ACC112 (cell line): ENCODE data around the gene TEX19.

Experiments used
- H2AFZ ChIP-seq: fragments of 200-600 bp; sonication (generic); one replicate; pipeline ENCODE4 v1.6.0; 2017; ENCODE audit warnings: antibody characterized with exemption, low read length; ENCODE audit not compliant: unreplicated experiment
- H3K27ac ChIP-seq: fragments of 200-600 bp; sonication (generic); 2 replicates; pipeline ENCODE4 v1.5.1; 2014; ENCODE audit warnings: low read depth, mild to moderate bottlenecking, antibody characterized with exemption, low read length, moderate library complexity
- H3K27me3 ChIP-seq: fragments of 200-600 bp; sonication (generic); 2 replicates; pipeline ENCODE4 v1.6.1; 2014; ENCODE audit warnings: mild to moderate bottlenecking, antibody characterized with exemption, low read length, moderate library complexity, mixed read lengths; ENCODE audit not compliant: insufficient read depth
- H3K36me3 ChIP-seq: fragments of 200-600 bp; sonication (generic); 2 replicates; pipeline ENCODE4 v1.6.1; 2016; ENCODE audit warnings: mild to moderate bottlenecking, antibody characterized with exemption, low read length, moderate library complexity, mixed read lengths; ENCODE audit not compliant: insufficient read depth
- H3K4me1 ChIP-seq: fragments of 200-600 bp; sonication (generic); one replicate; pipeline ENCODE4 v1.6.1; 2016; ENCODE audit warnings: low read length, mixed read lengths; ENCODE audit not compliant: insufficient read depth, unreplicated experiment, control insufficient read depth
- H3K4me3 ChIP-seq: fragments of 200-600 bp; sonication (generic); 2 replicates; pipeline ENCODE4 v1.5.1; 2014; ENCODE audit warnings: mild to moderate bottlenecking, low read depth, low read length
- H3K79me2 ChIP-seq: fragments of 200-600 bp; sonication (generic); one replicate; pipeline ENCODE4 v1.6.0; 2016; ENCODE audit warnings: low read length; ENCODE audit not compliant: control insufficient read depth, unreplicated experiment, insufficient read depth

The TEX19 gene, protein sequence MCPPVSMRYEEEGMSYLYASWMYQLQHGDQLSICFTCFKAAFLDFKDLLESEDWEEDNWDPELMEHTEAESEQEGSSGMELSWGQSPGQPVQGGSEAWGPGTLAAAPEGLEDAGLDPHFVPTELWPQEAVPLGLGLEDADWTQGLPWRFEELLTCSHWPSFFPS

DNA sequence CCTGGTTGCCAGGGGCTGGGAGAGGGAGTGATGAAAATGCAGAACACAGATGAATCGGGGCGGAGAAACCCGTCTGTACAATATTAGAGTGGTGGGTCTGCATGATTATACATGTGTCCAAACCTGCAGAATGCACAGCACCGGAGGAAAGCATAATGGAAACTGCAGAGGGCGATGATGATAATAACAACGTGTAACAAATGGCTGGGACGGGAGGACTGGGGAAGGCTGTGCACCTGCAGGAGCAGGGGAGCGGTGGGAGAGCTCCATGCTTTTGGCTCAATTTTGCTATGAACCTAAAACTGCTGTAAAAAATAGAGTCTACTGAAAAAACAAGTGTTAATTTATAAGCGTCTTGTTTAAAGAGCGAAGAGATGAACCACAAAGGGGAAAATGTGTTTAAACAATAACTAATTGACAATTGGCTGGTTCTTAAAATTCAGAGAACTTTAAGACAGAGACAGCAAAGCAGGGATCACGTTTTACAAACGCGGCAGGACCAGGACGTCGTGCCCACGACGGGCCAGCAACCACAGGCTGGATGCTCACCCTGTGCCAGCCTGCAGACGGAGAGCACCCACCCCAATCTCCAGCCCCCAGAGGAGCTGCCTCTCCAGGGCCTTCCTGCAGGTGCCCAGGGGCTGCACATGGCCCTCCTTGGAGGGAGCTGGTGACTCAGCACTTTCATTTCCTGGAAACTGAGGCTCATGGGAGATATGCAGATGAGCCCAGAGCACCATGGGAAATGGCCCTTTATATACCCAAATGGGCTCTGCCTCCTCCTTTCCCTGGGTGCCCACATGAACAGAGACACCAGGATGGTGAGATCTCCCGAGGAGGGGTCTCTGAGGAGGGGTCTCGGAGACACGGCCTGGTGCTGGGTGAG, at the start of gene TEX19:
Gene TEX19, plus strand, starts transcription at position 783 of the 886 bp plus-strand sequence. CDS start 2,904 bp downstream, outside the sequence.
- H2AFZ ChIP-seq = no peak within 1 kb of the TSS
- H3K4me3 ChIP-seq = no peak within 1 kb of the TSS
- no peak within 1 kb of the TSS for H3K27ac ChIP-seq
- H3K79me2 ChIP-seq = no peaks in the 10 kb centered on the region
- H3K27me3 ChIP-seq = no peaks in the 10 kb centered on the region
- peaks cover 15% of the 10 kb centered on the region for H3K4me1 ChIP-seq
- H3K36me3 ChIP-seq = no peaks in the 10 kb centered on the region

DNA sequence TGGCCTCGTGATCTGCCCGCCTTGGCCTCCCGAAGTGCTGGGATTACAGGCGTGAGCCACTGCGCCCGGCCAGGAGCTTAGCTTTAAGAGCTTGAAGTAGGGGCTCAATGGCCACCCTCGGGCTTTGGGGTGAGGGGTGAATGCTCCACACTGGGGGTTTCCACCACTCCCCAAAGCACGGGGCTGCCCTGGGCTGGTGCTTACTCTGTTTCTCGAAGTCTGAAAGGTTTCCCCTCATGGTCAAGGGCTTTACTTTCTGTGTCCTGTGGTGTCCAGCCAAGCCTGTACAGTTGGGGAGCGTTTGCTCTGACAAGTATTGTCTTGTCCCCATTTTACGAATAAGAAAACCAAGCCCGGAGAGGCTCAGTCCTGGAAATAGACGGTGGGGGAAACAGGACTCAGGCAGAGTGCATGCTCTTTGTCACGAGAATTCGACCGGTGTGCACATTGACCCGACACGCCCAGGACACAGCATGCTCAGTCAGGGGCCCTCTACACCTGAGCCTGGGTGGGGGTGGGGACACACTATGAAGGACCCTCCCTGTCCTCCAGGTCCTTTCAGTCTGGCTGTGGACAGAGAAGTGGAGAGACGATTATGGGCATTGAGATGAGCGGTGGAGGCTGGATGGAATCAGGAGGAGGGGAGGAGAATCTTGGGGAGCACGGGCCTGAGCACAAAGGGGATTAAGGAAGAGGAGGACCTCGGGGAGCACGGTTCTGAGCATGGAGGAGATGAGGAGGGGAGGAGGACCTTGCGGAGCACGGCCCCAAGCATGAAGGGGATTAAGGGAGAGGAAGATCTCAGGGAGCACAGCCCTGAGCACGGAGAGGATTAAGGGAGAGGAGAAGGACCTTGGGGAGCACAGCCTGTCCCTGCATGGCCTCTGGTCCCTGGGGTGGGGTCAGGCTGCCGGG, 49.1 kb upstream of the TEX19 start:
- no peak overlapping the region for H3K27ac ChIP-seq
- H3K4me3 ChIP-seq = no peak overlapping the region
- no peaks in the 10 kb centered on the region for H3K4me1 ChIP-seq
- H3K27me3 ChIP-seq = peaks cover 6% of the 10 kb centered on the region; the same call in 1 of the 2 replicates
- H3K79me2 ChIP-seq = no peaks in the 10 kb centered on the region
- no peak overlapping the region for H2AFZ ChIP-seq
- H3K36me3 ChIP-seq = no peaks in the 10 kb centered on the region

DNA sequence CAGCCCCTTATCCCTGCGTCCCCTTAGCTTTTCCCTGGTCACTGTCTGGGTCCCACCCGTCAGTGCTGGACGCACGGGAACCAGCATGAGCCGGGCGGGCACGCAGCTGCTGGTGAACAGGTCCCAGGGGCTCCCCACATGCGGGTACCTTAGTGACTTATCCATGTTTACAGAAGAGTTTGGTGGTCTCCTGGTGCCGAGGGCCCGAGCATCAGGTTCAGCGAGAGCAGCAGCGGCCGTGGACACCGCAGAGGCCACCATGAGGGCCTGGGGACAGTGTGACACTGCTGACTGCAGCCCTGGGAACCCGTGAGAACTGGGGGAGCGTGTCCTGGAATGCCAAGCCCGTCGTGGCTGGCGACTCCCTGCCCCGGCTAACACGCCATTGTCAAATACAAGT, 48.2 kb upstream of the TEX19 start:
- H3K4me3 ChIP-seq = no peak overlapping the region
- H3K27ac ChIP-seq = no peak overlapping the region
- H3K4me1 ChIP-seq = peaks cover 4% of the 10 kb centered on the region
- H2AFZ ChIP-seq = no peak overlapping the region
- H3K36me3 ChIP-seq = no peaks in the 10 kb centered on the region
- no peaks in the 10 kb centered on the region for H3K79me2 ChIP-seq
- H3K27me3 ChIP-seq = peaks cover 15% of the 10 kb centered on the region; the same call in 1 of the 2 replicates

DNA sequence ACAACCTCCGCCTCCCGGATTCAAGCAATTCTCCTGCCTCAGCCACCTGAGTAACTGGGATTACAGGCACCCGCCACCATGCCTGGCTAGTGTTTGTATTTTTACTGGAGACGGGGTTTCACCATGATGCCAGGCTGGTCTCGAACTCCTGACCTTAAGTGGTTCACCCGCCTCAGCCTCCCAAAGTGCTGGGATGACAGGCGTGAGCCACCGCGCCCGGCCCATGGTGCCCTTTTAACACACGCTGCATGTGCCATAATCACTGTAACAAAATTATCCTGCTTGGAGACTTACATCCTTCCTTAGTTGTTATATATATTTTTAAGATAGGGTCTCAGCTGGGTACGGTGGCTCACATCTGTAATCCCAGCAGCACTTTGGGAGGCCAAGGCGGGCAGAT, 47.1 kb upstream of the TEX19 start:
- no peaks in the 10 kb centered on the region for H3K79me2 ChIP-seq

DNA sequence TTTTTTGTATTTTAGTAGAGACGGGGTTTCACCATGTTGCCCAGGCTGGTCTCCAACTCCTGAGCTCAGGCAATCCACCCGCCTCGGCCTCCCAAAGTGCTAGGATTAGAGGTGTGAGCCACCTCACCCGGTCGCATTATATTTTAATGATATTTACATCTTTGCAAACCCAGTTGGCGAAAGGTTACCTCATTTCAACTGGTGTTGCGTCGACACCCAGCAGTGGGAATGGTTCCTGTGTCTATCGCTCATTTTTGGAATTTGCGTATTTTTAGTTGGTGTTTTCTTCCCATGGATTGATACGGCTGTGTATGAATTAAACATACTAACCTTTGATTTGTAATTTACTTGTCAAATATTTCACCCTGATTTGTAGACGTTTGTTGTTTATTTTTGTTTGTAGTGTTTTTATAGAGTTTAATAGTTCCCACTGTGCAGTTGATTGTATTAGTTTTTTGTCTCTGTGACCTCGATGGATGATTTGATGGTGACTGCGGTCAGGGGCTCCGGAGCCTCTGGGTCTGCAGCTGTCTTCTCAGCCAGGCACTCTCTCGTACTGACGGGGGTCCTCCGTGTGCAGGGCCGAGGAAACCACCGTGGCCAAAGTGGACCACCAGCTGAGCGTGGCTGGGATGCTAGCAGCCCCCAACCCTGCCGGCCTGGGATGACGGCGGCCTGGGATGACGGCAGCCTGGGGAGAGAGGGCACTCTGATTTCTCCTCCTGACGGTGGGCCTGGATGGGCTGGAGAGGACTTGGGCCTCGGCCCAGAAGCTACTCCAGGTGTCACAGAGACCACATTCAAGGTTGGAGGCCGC, 45.6 kb upstream of the TEX19 start:
- H2AFZ ChIP-seq = no peak overlapping the region
- H3K79me2 ChIP-seq = no peaks in the 10 kb centered on the region
- no peak overlapping the region for H3K4me3 ChIP-seq
- peaks cover 7% of the 10 kb centered on the region for H3K4me1 ChIP-seq
- no peak overlapping the region for H3K27ac ChIP-seq
- peaks cover 17% of the 10 kb centered on the region; the same call in 1 of the 2 replicates for H3K27me3 ChIP-seq
- H3K36me3 ChIP-seq = no peaks in the 10 kb centered on the region

More for the DNA sequence above, 47.1 kb upstream of the TEX19 start:
- H3K27ac ChIP-seq = no peak overlapping the region
- H3K36me3 ChIP-seq = no peaks in the 10 kb centered on the region
- H3K4me3 ChIP-seq = no peak overlapping the region
- H3K27me3 ChIP-seq = peaks cover 17% of the 10 kb centered on the region; the same call in 1 of the 2 replicates
- no peak overlapping the region for H2AFZ ChIP-seq
- peaks cover 7% of the 10 kb centered on the region for H3K4me1 ChIP-seq

DNA sequence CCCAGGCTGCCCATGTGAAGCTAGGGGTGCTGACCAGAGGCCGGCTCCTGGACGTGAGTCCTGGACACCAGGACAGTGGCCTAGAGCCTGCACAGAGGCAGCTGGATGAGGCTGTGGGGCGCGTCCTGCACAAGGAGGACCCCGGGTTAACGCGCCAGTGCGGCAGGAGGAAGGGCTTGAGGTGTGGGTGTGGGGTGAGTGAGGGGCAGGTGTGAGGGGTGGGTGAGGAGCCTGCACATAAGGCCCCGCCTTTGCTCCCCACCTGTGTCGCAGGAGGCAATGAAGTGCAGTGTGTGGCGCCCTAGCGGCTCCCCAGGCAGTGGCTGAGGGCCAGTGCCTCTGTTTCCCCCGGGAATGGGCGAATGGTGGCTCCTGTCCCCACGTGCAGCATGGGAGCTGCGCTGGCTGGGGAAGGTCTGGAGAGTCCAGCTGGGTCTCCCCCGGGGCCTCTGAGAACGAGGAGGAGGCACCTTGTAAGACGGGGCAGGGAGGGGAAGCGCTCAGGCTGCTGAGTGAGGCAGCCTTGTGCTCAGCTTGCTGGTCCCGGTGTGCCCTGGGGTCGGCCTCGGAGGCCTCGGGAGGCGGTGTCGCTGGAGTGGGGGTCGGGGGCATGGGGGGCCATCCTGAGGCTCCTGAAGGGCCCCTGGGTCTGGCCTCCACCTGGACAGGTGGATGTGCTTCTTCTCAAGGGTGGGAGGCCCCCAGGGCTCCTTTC, 44.9 kb upstream of the TEX19 start:
- Histone ChIP-seq H3K4me1 (peaks cover 7% of the 10 kb centered on the region), H2AFZ (no peak overlapping the region), H3K27ac (no peak overlapping the region), H3K27me3 (peaks cover 17% of the 10 kb centered on the region; the same call in 1 of the 2 replicates), H3K79me2 (no peaks in the 10 kb centered on the region), H3K4me3 (no peak overlapping the region), H3K36me3 (no peaks in the 10 kb centered on the region)

DNA sequence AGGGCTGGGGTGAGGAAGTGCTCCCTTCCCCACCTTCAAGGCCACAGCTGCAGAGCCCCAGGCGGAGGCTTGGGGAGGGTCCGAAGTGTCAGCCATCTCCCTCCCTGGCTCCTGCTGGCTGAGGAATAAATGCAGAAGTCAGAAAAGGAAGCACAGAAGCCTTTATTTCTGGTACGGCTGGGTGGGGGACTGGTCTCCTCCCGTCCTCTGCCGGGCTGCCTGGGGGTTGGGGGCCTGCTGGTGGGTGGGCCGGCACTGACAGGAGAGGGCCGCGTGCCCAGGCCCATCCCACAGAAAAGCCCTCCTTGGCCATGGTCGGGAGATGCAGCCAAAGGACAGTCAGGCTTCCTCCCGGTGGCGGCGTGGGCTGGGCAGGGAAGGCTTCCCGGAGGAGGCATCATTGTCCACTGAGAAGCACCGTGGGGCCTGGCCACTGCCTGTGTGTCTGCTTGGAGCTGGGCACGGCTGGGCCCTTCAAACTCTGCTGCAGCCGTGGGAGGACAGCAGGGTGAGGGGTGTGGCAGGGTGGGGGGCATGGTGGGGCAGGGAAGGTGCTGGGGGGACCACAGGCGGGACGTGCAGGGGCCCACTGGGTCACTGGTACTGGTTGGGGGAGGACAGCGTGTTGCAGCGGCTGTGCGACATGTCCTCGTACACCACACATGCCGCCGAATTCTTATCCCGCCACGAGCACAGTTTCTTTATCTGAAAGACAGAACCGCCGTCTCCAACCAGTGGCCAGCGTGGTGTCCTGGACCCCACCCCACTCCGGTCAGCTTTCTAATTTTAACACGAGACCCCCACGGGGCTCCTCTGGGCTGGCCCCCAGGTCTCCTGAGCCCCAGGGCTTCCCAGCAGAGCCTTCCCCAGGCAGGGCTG, 44.1 kb upstream of the TEX19 start:
- H3K36me3 ChIP-seq = no peaks in the 10 kb centered on the region
- H3K4me1 ChIP-seq = peaks cover 7% of the 10 kb centered on the region
- H3K4me3 ChIP-seq = no peak overlapping the region
- H3K27ac ChIP-seq = no peak overlapping the region
- no peak overlapping the region for H2AFZ ChIP-seq
- H3K79me2 ChIP-seq = no peaks in the 10 kb centered on the region
- peaks cover 17% of the 10 kb centered on the region; the same call in 1 of the 2 replicates for H3K27me3 ChIP-seq

DNA sequence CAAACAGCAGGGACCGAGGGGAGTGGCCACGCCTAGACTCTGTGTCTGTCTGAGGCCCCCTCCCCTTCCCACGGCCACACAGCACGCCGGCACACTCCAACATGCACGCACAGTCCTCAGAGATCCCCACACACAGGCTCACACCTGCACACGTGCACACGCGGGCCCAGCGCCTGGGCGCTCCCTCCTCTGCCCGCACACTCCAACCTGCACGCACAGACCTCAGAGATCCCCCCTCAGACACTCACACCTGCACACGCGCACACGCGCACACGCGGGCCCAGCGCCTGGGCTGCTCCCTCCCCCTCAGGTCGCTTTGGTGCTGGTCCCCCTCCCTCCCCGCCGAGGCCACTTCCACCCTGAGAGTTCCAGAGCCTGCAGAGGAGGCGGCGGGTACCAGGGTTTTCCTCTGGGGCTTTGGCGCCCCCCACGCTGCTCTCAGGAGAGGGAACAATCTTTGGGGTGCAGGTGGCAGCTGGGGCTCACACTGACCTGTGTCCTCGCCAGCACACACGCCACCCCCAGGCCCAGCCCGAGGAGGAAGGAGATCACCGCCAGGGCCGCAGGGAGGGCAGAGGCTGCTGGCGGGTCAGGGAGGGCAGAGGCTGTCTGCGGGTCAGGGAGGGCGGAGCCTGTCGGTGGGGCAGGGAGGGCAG, 43.2 kb upstream of the TEX19 start:
- no peak overlapping the region for H3K4me3 ChIP-seq
- no peaks in the 10 kb centered on the region for H3K79me2 ChIP-seq
- no peak overlapping the region for H2AFZ ChIP-seq
- peaks cover 17% of the 10 kb centered on the region; the same call in 1 of the 2 replicates for H3K27me3 ChIP-seq
- no peaks in the 10 kb centered on the region for H3K36me3 ChIP-seq
- no peak overlapping the region for H3K27ac ChIP-seq
- H3K4me1 ChIP-seq = peaks cover 7% of the 10 kb centered on the region
